NCI-H526 treated with DMSO at 0.1 percent for 48 hours (cell line): ENCODE results near the gene PAGR1.
"Not testable (repeated sequence)": the region's sequence is repeated elsewhere in the genome, so short reads cannot be mapped to it uniquely, and the experiment has no call there.

Source experiments
- DNase-seq: peaks from one replicate; lab custom pipeline; 2025; lab: John Stamatoyannopoulos, UW

Gene PAGR1

GRCh38 chr16:29791845-29792807, 23.8 kb upstream of the PAGR1 start:
- no peak for DNase-seq

GRCh38 chr16:29793153-29793552, 22.8 kb upstream of the PAGR1 start:
- DNase-seq, result not testable (repeated sequence)

- DNase-seq, result no peak
Measured at GRCh38 chr16:29794231-29794710, 21.7 kb upstream of the PAGR1 start.

- no peak for DNase-seq
Measured at GRCh38 chr16:29802416-29802935, 13.5 kb upstream of the PAGR1 start.

GRCh38 chr16:29804020-29804419, 11.9 kb upstream of the PAGR1 start:
- no peak for DNase-seq

GRCh38 chr16:29804455-29805231, 11.3 kb upstream of the PAGR1 start:
- peak; percentile 34 for DNase-seq

- peak; percentile 99 for DNase-seq
Measured at GRCh38 chr16:29805232-29806098, 10.5 kb upstream of the PAGR1 start.

- DNase-seq, result peak; percentile 86
Measured at GRCh38 chr16:29806099-29806579, 9.8 kb upstream of the PAGR1 start, which contains the start of gene MAZ. Gene MAZ, plus strand, starts transcription at chr16:29806529. Its CDS starts 173 bp downstream, at chr16:29806702.

- peak; percentile 49 for DNase-seq
Measured at GRCh38 chr16:29806641-29807425, 9.1 kb upstream of the PAGR1 start.

- peak; percentile 76 for DNase-seq
Measured at GRCh38 chr16:29807426-29808218, 8.3 kb upstream of the PAGR1 start.

GRCh38 chr16:29808219-29808900, 7.6 kb upstream of the PAGR1 start:
- no peak for DNase-seq

GRCh38 chr16:29809031-29809747, 6.8 kb upstream of the PAGR1 start:
- DNase-seq, result no peak

GRCh38 chr16:29809850-29810698, 5.9 kb upstream of the PAGR1 start:
- peak; percentile 71 for DNase-seq

- DNase-seq, result no peak
Measured at GRCh38 chr16:29810699-29811169, 5.2 kb upstream of the PAGR1 start.

- DNase-seq, result peak; percentile 97
Measured at GRCh38 chr16:29811170-29811895, 4.6 kb upstream of the PAGR1 start.

- peak; percentile 76 for DNase-seq
Measured at GRCh38 chr16:29811896-29812665, 3.9 kb upstream of the PAGR1 start, which contains the start of gene PRRT2. Gene PRRT2, plus strand, starts transcription at chr16:29812193. Its CDS starts 862 bp downstream, at chr16:29813055.
